Measurements from ENCODE around the gene HID1.
A peak's percentile ranks its signal among the peaks of the same experiment; 100 is the strongest.
"Not testable (repeated sequence)": the region's sequence is repeated elsewhere in the genome, so short reads cannot be mapped to it uniquely, and the experiment has no call there.

Gene HID1

GRCh38 chr17:75010683-75011400 lies 38.3 kb upstream of the HID1 start:
- Histone ChIP-seq H3K36me3 (ENCODE audit: control insufficient read depth in 5 of 5, insufficient read depth in 5 of 5, low read length in 5 of 5) (no peaks in the 10 kb centered on the region), H3K27me3 (ENCODE audit: control insufficient read depth in 5 of 5, insufficient read depth in 4 of 5, low read length in 5 of 5) (no peaks in the 10 kb centered on the region), H3K9ac (ENCODE audit: low read length in 5 of 5) (no peak overlapping the region), H3K9me3 (ENCODE audit: control insufficient read depth in 5 of 5, low read length in 5 of 5) (no peaks in the 10 kb centered on the region), H3K4me1 (ENCODE audit: control insufficient read depth in 5 of 5, insufficient read depth in 5 of 5, low read length in 5 of 5) (peaks cover 8 to 28% (median 27%) of the 10 kb centered on the region in 5 donors), H3K27ac (ENCODE audit: low read depth, low read length) (peak overlapping the region; percentile 85), H3K4me3 (ENCODE audit: low read depth in 1 of 5, low read length in 5 of 5) (no peak overlapping the region)

- H3K27ac ChIP-seq (ENCODE audit: low read depth, low read length), result no peak overlapping the region
- H3K4me1 ChIP-seq (ENCODE audit: control insufficient read depth in 5 of 5, insufficient read depth in 5 of 5, low read length in 5 of 5), result peaks cover 8 to 28% (median 27%) of the 10 kb centered on the region in 5 donors
Measured at GRCh38 chr17:75009139-75009724, 36.7 kb upstream of the HID1 start.

GRCh38 chr17:75008373-75008772 lies 35.8 kb upstream of the HID1 start:
- H3K27me3 ChIP-seq (ENCODE audit: control insufficient read depth in 5 of 5, insufficient read depth in 4 of 5, low read length in 5 of 5), result no peaks in the 10 kb centered on the region
- H3K9me3 ChIP-seq (ENCODE audit: control insufficient read depth in 5 of 5, low read length in 5 of 5), result no peaks in the 10 kb centered on the region
- H3K4me1 ChIP-seq (ENCODE audit: control insufficient read depth in 5 of 5, insufficient read depth in 5 of 5, low read length in 5 of 5), result peaks cover 4 to 23% (median 23%) of the 10 kb centered on the region in 5 donors
- no peak overlapping the region for H3K27ac ChIP-seq (ENCODE audit: low read depth, low read length)
- H3K9ac ChIP-seq (ENCODE audit: low read length in 5 of 5), result no peak overlapping the region
- H3K36me3 ChIP-seq (ENCODE audit: control insufficient read depth in 5 of 5, insufficient read depth in 5 of 5, low read length in 5 of 5), result peaks cover 0 to 24% (median 20%) of the 10 kb centered on the region in 5 donors
- no peak overlapping the region for H3K4me3 ChIP-seq (ENCODE audit: low read depth in 1 of 5, low read length in 5 of 5)

More at GRCh38 chr17:75009139-75009724, 36.7 kb upstream of the HID1 start:
- Histone ChIP-seq H3K27me3 (ENCODE audit: control insufficient read depth in 5 of 5, insufficient read depth in 4 of 5, low read length in 5 of 5) (no peaks in the 10 kb centered on the region), H3K9me3 (ENCODE audit: control insufficient read depth in 5 of 5, low read length in 5 of 5) (no peaks in the 10 kb centered on the region), H3K4me3 (ENCODE audit: low read depth in 1 of 5, low read length in 5 of 5) (no peak overlapping the region), H3K36me3 (ENCODE audit: control insufficient read depth in 5 of 5, insufficient read depth in 5 of 5, low read length in 5 of 5) (peaks cover 0 to 15% (median 12%) of the 10 kb centered on the region in 5 donors), H3K9ac (ENCODE audit: low read length in 5 of 5) (no peak overlapping the region)

GRCh38 chr17:75006653-75007052 lies 34.1 kb upstream of the HID1 start:
- no peak overlapping the region for H3K9ac ChIP-seq (ENCODE audit: low read length in 5 of 5)
- peaks cover under 1 to 9% (median 8%) of the 10 kb centered on the region in 5 donors for H3K4me1 ChIP-seq (ENCODE audit: control insufficient read depth in 5 of 5, insufficient read depth in 5 of 5, low read length in 5 of 5)
- H3K36me3 ChIP-seq (ENCODE audit: control insufficient read depth in 5 of 5, insufficient read depth in 5 of 5, low read length in 5 of 5), result peaks cover 0 to 41% (median 37%) of the 10 kb centered on the region in 5 donors
- no peak overlapping the region for H3K4me3 ChIP-seq (ENCODE audit: low read depth in 1 of 5, low read length in 5 of 5)
- no peaks in the 10 kb centered on the region for H3K27me3 ChIP-seq (ENCODE audit: control insufficient read depth in 5 of 5, insufficient read depth in 4 of 5, low read length in 5 of 5)
- no peak overlapping the region for H3K27ac ChIP-seq (ENCODE audit: low read depth, low read length)
- H3K9me3 ChIP-seq (ENCODE audit: control insufficient read depth in 5 of 5, low read length in 5 of 5), result no peaks in the 10 kb centered on the region

GRCh38 chr17:75006084-75006483 lies 33.5 kb upstream of the HID1 start:
- H3K36me3 ChIP-seq (ENCODE audit: control insufficient read depth in 5 of 5, insufficient read depth in 5 of 5, low read length in 5 of 5), result peaks cover 0 to 46% (median 42%) of the 10 kb centered on the region in 5 donors
- H3K27me3 ChIP-seq (ENCODE audit: control insufficient read depth in 5 of 5, insufficient read depth in 4 of 5, low read length in 5 of 5); H3K9ac ChIP-seq (ENCODE audit: low read length in 5 of 5); H3K27ac ChIP-seq (ENCODE audit: low read depth, low read length); H3K4me1 ChIP-seq (ENCODE audit: control insufficient read depth in 5 of 5, insufficient read depth in 5 of 5, low read length in 5 of 5); H3K4me3 ChIP-seq (ENCODE audit: low read depth in 1 of 5, low read length in 5 of 5); H3K9me3 ChIP-seq (ENCODE audit: control insufficient read depth in 5 of 5, low read length in 5 of 5): not testable (repeated sequence)

GRCh38 chr17:75005291-75005690 lies 32.7 kb upstream of the HID1 start:
- no peak overlapping the region for H3K9ac ChIP-seq (ENCODE audit: low read length in 5 of 5)
- no peaks in the 10 kb centered on the region for H3K9me3 ChIP-seq (ENCODE audit: control insufficient read depth in 5 of 5, low read length in 5 of 5)
- no peak overlapping the region for H3K27ac ChIP-seq (ENCODE audit: low read depth, low read length)
- H3K27me3 ChIP-seq (ENCODE audit: control insufficient read depth in 5 of 5, insufficient read depth in 4 of 5, low read length in 5 of 5), result no peaks in the 10 kb centered on the region
- no peak overlapping the region for H3K4me3 ChIP-seq (ENCODE audit: low read depth in 1 of 5, low read length in 5 of 5)
- H3K4me1 ChIP-seq (ENCODE audit: control insufficient read depth in 5 of 5, insufficient read depth in 5 of 5, low read length in 5 of 5), result no peaks in the 10 kb centered on the region
- H3K36me3 ChIP-seq (ENCODE audit: control insufficient read depth in 5 of 5, insufficient read depth in 5 of 5, low read length in 5 of 5), result peaks cover 0 to 49% (median 43%) of the 10 kb centered on the region in 5 donors

GRCh38 chr17:75004371-75004770 lies 31.8 kb upstream of the HID1 start:
- Histone ChIP-seq H3K4me1 (ENCODE audit: control insufficient read depth in 5 of 5, insufficient read depth in 5 of 5, low read length in 5 of 5) (no peaks in the 10 kb centered on the region), H3K9ac (ENCODE audit: low read length in 5 of 5) (no peak overlapping the region), H3K27ac (ENCODE audit: low read depth, low read length) (no peak overlapping the region), H3K9me3 (ENCODE audit: control insufficient read depth in 5 of 5, low read length in 5 of 5) (no peaks in the 10 kb centered on the region), H3K27me3 (ENCODE audit: control insufficient read depth in 5 of 5, insufficient read depth in 4 of 5, low read length in 5 of 5) (no peaks in the 10 kb centered on the region), H3K4me3 (ENCODE audit: low read depth in 1 of 5, low read length in 5 of 5) (no peak overlapping the region), H3K36me3 (ENCODE audit: control insufficient read depth in 5 of 5, insufficient read depth in 5 of 5, low read length in 5 of 5) (peaks cover 0 to 55% (median 46%) of the 10 kb centered on the region in 5 donors)

GRCh38 chr17:75003957-75004355 lies 31.4 kb upstream of the HID1 start:
- Histone ChIP-seq H3K9ac (ENCODE audit: low read length in 5 of 5) (no peak overlapping the region), H3K9me3 (ENCODE audit: control insufficient read depth in 5 of 5, low read length in 5 of 5) (no peaks in the 10 kb centered on the region), H3K4me3 (ENCODE audit: low read depth in 1 of 5, low read length in 5 of 5) (no peak overlapping the region), H3K4me1 (ENCODE audit: control insufficient read depth in 5 of 5, insufficient read depth in 5 of 5, low read length in 5 of 5) (no peaks in the 10 kb centered on the region), H3K27me3 (ENCODE audit: control insufficient read depth in 5 of 5, insufficient read depth in 4 of 5, low read length in 5 of 5) (no peaks in the 10 kb centered on the region), H3K27ac (ENCODE audit: low read depth, low read length) (no peak overlapping the region), H3K36me3 (ENCODE audit: control insufficient read depth in 5 of 5, insufficient read depth in 5 of 5, low read length in 5 of 5) (peaks cover 0 to 57% (median 51%) of the 10 kb centered on the region in 5 donors)

GRCh38 chr17:75003070-75003956 lies 30.8 kb upstream of the HID1 start:
- Histone ChIP-seq H3K27me3 (ENCODE audit: control insufficient read depth in 5 of 5, insufficient read depth in 4 of 5, low read length in 5 of 5) (no peaks in the 10 kb centered on the region), H3K36me3 (ENCODE audit: control insufficient read depth in 5 of 5, insufficient read depth in 5 of 5, low read length in 5 of 5) (peaks cover 0 to 57% (median 52%) of the 10 kb centered on the region in 5 donors), H3K9ac (ENCODE audit: low read length in 5 of 5) (no peak overlapping the region), H3K4me1 (ENCODE audit: control insufficient read depth in 5 of 5, insufficient read depth in 5 of 5, low read length in 5 of 5) (no peaks in the 10 kb centered on the region), H3K4me3 (ENCODE audit: low read depth in 1 of 5, low read length in 5 of 5) (no peak overlapping the region), H3K9me3 (ENCODE audit: control insufficient read depth in 5 of 5, low read length in 5 of 5) (no peaks in the 10 kb centered on the region), H3K27ac (ENCODE audit: low read depth, low read length) (no peak overlapping the region)

All from subcutaneous abdominal adipose tissue (tissue), 5 donors.